HEK293T (cell line): Measurements from ENCODE around the gene KIAA1614.
"Not testable (repeated sequence)": the region's sequence is repeated elsewhere in the genome, so short reads cannot be mapped to it uniquely, and the experiment has no call there.

Source experiments
- CTCF ChIA-PET: fragments of 350-600 bp; formaldehyde crosslinking; extraction: SDS; loops from one replicate; lab custom pipeline; 2021; ENCODE audit warnings: antibody characterized with exemption, inconsistent platforms; lab: Yijun Ruan, JAX
- POLR2A ChIA-PET: fragments of 350-600 bp; formaldehyde crosslinking; extraction: SDS; loops from one replicate; lab custom pipeline; 2020; ENCODE audit warnings: antibody characterized with exemption, inconsistent platforms; lab: Yijun Ruan, JAX
- DNase-seq: peaks from one replicate; pipeline ENCODE4 v3.0.0; 2012; ENCODE audit warnings: mixed read lengths; ENCODE audit errors: extremely low spot score
- ARNT ChIP-seq: fragments of 450-650 bp; IDR thresholded peaks from 2 replicates; pipeline ENCODE4 v1.6.1; 2017; ENCODE audit warnings: mild to moderate bottlenecking
- BHLHE40 ChIP-seq: fragments of 450-650 bp; IDR thresholded peaks from 2 replicates; pipeline ENCODE4 v1.6.1; 2016; ENCODE audit warnings: mild to moderate bottlenecking, moderate library complexity, borderline replicate concordance
- CTBP1 ChIP-seq: fragments of 450-650 bp; IDR thresholded peaks from 2 replicates; pipeline ENCODE4 v1.6.1; 2016; ENCODE audit warnings: borderline replicate concordance
- ELF4 ChIP-seq: fragments of 450-650 bp; IDR thresholded peaks from 2 replicates; pipeline ENCODE4 v1.6.1; 2017; ENCODE audit warnings: antibody characterized with exemption
- FOXA1 ChIP-seq: fragments of 450-650 bp; IDR thresholded peaks from 2 replicates; pipeline ENCODE4 v1.6.1; 2016; ENCODE audit warnings: mild to moderate bottlenecking
- FOXK2 ChIP-seq: fragments of 450-650 bp; IDR thresholded peaks from 2 replicates; pipeline ENCODE4 v1.6.1; 2016; ENCODE audit warnings: mild to moderate bottlenecking
- FOXM1 ChIP-seq: fragments of 450-650 bp; IDR thresholded peaks from 2 replicates; pipeline ENCODE4 v1.6.1; 2017; ENCODE audit warnings: mild to moderate bottlenecking, borderline replicate concordance
- HDGF ChIP-seq: fragments of 450-650 bp; IDR thresholded peaks from 2 replicates; pipeline ENCODE4 v1.6.1; 2017; ENCODE audit warnings: antibody characterized with exemption, borderline replicate concordance
- L3MBTL2 ChIP-seq: fragments of 450-650 bp; conservative IDR thresholded peaks from 2 replicates; pipeline ENCODE4 v1.6.1; 2016; ENCODE audit warnings: mild to moderate bottlenecking
- LEF1 ChIP-seq: fragments of 450-650 bp; IDR thresholded peaks from 2 replicates; pipeline ENCODE4 v1.6.1; 2017; ENCODE audit warnings: mild to moderate bottlenecking, borderline replicate concordance
- NFRKB ChIP-seq: fragments of 450-650 bp; IDR thresholded peaks from 2 replicates; pipeline ENCODE4 v1.6.1; 2016; ENCODE audit warnings: mild to moderate bottlenecking, moderate library complexity
- SP1 ChIP-seq: fragments of 450-650 bp; IDR thresholded peaks from 2 replicates; pipeline ENCODE4 v1.6.1; 2017
- SUZ12 ChIP-seq: fragments of 450-650 bp; IDR thresholded peaks from 2 replicates; pipeline ENCODE4 v1.6.1; 2016; ENCODE audit warnings: mild to moderate bottlenecking
- TARDBP ChIP-seq: fragments of 450-650 bp; IDR thresholded peaks from 2 replicates; pipeline ENCODE4 v1.6.1; 2016
- ZNF384 ChIP-seq: fragments of 450-650 bp; IDR thresholded peaks from 2 replicates; pipeline ENCODE4 v1.6.1; 2016
- TF ChIP-seq, protein P1 (sequence below): fragments of 450-650 bp; IDR thresholded peaks from 2 replicates; pipeline ENCODE4 v1.6.1; 2016

KIAA1614 gene

DNA sequence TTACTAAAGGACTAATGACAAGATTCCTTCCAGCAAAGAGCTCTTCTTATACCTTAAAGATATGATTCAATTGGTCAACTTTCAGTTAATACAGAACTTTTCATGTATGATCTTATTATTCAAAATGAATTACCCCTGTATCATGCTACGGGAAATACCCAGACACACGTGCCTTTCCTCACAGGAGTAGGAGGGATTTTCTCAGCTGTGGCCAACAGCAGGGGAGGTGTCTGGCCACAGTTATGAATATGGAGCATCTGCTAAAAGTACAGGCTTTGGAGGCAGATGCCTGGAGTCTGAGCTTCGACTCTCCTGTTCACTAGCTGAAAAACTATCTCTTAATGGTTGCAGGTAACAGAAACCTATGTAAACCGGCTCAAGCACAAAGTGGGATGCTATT lies 53.6 kb downstream of the KIAA1614 start:
- TF ChIP-seq ARNT (no peak), ELF4 (no peak), HDGF (no peak)
- CTCF ChIA-PET: no interaction called here
- POLR2A ChIA-PET: no interaction called here

GRCh38 chr1:180966744-180967536 lies 54.2 kb downstream of the KIAA1614 start:
- no peak for DNase-seq
- CTCF ChIA-PET: no interaction called here
- TF ChIP-seq LEF1 (no peak), ARNT (no peak), FOXM1 (no peak)
- POLR2A ChIA-PET: no interaction called here

More for the DNA sequence above, 53.6 kb downstream of the KIAA1614 start:
- no peak for DNase-seq

DNA sequence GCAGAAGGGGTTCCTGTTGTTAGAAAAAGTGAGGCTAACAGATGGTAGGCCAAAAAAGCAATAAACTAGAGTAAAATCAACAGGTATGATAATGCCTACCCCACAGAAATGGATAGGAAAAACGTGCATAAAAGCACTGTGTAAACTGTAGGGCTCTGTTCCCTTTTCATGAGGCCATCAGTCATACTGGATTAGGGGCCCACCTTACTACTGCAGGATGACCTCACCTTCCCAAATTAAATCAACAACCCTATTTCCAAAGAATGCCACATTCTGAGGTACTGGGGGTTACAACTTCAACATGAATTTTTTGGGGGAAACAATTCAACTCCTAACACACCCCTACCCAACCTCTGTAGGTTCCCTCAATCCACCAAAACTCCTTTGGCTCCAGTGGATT lies 54.9 kb downstream of the KIAA1614 start:
- ChIA-PET CTCF (no interaction called here), POLR2A (no interaction called here)
- TF ChIP-seq FOXA1 (no peak), HDGF (no peak), FOXK2 (no peak), NFRKB (no peak), ELF4 (no peak), CTBP1 (no peak)
- no peak for DNase-seq

GRCh38 chr1:180968834-180969233 lies 56.1 kb downstream of the KIAA1614 start:
- CTCF ChIA-PET, POLR2A ChIA-PET, DNase-seq: not testable (repeated sequence)

- CTCF ChIA-PET: interaction anchor here (0.6 kb wide), 1 partner anchor 1331 kb away, joined by 4 read pairs; no protein-coding TSS in a partner anchor
- POLR2A ChIA-PET: no interaction called here
- DNase-seq: no peak
- TF ChIP-seq FOXA1: no peak
- no peak for TF ChIP-seq ZNF384
- TF ChIP-seq TARDBP: no peak
- no peak for TF ChIP-seq SP1
- no peak for TF ChIP-seq NFRKB
- TF ChIP-seq SUZ12: no peak
- no peak for TF ChIP-seq CTBP1
- no peak for TF ChIP-seq ELF4
- no peak for TF ChIP-seq L3MBTL2
- no peak for TF ChIP-seq BHLHE40
- TF ChIP-seq FOXM1: no peak
- no peak for TF ChIP-seq LEF1
- TF ChIP-seq, protein P1, sequence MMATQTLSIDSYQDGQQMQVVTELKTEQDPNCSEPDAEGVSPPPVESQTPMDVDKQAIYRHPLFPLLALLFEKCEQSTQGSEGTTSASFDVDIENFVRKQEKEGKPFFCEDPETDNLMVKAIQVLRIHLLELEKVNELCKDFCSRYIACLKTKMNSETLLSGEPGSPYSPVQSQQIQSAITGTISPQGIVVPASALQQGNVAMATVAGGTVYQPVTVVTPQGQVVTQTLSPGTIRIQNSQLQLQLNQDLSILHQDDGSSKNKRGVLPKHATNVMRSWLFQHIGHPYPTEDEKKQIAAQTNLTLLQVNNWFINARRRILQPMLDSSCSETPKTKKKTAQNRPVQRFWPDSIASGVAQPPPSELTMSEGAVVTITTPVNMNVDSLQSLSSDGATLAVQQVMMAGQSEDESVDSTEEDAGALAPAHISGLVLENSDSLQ: no peak
These were observed 56.7 kb downstream of the KIAA1614 start for GRCh38 chr1:180969434-180969833.

DNA sequence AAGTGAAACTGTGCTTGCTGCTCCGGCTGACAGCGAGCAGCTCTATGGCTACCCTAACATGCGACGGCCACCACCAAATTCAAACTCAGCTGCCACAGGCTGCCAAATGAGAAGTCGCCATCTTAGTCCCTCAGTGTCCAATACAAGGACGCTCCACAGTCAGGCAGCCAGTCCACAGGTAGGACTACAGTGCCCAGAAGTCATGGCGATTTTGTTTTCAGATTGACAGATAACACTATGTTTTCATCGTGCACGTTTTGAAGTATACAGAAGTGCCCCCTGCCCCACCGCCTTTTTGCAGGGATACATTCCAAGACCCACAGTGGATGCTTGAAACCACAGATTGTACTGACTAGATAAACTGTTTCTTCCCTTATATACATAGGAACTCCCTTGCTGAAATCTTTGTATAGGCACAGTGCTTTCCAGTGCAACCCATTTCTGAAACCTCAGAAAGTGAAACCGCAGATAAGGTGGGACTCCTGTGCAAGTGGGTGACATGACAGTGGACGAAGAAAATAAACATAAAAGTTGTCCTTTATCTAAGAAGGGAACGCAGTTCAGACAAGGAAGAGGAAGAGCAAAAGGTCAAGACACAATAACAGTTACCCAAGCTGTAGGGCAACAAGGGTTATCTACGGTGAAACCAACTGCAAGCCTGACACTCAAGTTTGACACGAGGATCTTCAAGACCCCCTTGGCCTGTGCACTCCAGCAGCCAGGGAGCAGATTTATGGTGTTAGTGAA lies 57.8 kb downstream of the KIAA1614 start:
- TF ChIP-seq SP1: no peak
- TF ChIP-seq TARDBP: no peak
- no peak for TF ChIP-seq FOXM1
- no peak for TF ChIP-seq HDGF
- TF ChIP-seq SUZ12: no peak
- POLR2A ChIA-PET: no interaction called here
- CTCF ChIA-PET: no interaction called here
- DNase-seq: no peak

DNA sequence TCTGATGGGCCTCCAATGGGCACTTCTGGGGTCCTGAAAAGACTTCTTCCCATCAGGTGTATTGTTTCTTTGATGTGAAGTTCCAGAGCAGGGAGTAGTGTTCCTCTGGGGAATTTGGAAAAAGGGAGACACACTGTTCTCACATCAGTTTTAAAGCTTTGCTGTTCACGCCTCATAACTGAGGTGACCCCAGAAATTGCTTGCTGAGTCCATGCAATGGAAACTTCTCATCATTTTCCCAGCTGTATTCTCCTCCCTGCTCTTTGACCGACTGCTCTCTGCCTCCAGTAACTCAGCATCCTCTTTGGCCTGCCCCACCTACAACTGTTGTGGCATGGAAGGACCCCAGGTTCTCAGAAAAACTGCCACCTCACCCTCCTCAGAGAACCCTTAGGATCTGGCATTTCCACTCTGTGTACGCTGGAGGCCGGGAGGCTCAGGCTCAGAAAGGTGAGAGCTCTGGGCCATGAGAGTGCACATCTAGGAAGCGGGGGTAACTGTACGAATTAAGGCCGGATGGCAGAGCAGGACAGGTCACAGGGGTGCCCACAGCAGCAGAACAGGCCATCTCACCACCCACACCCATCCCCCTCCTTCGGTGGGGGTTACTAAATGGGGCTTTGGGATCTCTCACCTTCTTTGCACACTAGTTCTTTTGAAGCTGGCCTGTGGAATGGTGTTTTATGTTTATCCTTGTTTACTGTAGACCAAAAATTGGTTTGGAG lies 58.7 kb downstream of the KIAA1614 start:
- POLR2A ChIA-PET: interaction anchor here (0.8 kb wide), 1 partner anchor 9 kb away, joined by 3 read pairs; no protein-coding TSS in a partner anchor
- no peak for DNase-seq
- no peak for TF ChIP-seq CTBP1
- CTCF ChIA-PET: no interaction called here

- CTCF ChIA-PET: no interaction called here
- TF ChIP-seq L3MBTL2 (no peak), CTBP1 (no peak), SUZ12 (no peak), BHLHE40 (no peak), TARDBP (no peak), NFRKB (no peak), SP1 (no peak), ZNF384 (no peak), ARNT (no peak)
- TF ChIP-seq, protein P1: no peak
- POLR2A ChIA-PET: no interaction called here
- DNase-seq: no peak
These were observed 60.7 kb downstream of the KIAA1614 start for GRCh38 chr1:180973369-180973768.
